HG03095 (cell line): ENCODE data around the gene LILRA1.
"Not testable (repeated sequence)": the region's sequence is repeated elsewhere in the genome, so short reads cannot be mapped to it uniquely, and the experiment has no call there.

Source experiments
- ATAC-seq: cut with Tn5 transposase; IDR thresholded peaks from one replicate; pipeline ENCODE4 v1.9.1; 2021; ENCODE audit warnings: moderate library complexity; ENCODE audit not compliant: unreplicated experiment

LILRA1 gene

GRCh38 chr19:54593445-54593844 is at the start of gene LILRA1:
LILRA1 (plus strand) TSS chr19:54593632; CDS start chr19:54594245, 613 bp downstream.
- not testable (repeated sequence) for ATAC-seq

- ATAC-seq: no peak
Measured at GRCh38 chr19:54548806-54549205, 44.6 kb upstream of the LILRA1 start.

- no peak for ATAC-seq
Measured at GRCh38 chr19:54549224-54549623, 44.2 kb upstream of the LILRA1 start.

- ATAC-seq: no peak
Measured at GRCh38 chr19:54551293-54551692, 42.1 kb upstream of the LILRA1 start.

DNA sequence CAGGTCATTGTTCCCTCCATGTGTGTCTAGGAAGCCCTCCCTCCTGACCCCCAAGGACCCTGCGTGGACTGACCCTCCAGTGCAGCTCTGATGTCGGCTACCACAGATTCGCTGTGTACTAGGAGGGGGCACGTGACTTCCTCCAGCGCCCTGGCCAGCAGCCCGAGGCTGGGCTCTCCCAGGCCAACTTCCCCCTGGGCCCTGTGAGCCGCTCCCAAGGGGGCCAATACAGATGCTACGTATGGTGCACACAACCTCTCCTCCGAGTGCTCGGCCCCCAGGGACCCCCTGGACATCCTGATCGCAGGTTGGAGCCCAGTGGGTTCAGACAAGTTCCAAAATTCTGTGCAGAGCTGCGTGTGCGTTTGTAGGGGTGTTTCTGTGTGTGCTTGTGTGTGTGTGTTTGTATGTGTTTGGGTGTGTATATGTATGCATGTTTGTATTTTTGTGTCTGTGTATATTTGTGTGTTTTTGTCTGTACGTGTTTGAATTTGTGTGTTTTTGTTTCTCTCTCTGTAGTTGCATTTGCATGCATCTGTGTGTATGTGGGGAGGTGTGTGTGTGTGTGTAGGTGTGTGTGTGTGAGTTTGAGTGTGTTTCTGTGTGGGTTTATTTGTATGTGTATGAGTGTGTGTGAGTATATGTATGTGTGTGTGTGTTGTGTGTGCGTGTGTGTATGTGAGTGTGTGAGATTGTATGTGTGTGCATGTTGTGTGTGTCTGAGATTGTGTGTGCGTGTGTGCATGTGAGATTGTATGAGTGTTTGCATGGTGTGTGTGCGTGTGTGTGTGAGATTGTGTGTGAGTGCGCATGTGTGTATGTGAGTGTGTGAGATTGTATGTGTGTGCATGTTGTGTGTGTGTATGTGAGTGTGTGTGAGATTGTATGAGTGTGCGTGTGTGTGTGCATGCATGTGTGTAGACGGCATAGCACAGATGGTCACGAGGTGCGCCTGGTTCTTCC is 41.2 kb upstream of the LILRA1 start:
- ATAC-seq: no peak

- ATAC-seq: no peak
Measured at GRCh38 chr19:54552913-54553310, 40.5 kb upstream of the LILRA1 start.

GRCh38 chr19:54554006-54554405 is 39.4 kb upstream of the LILRA1 start:
- no peak for ATAC-seq

- no peak for ATAC-seq
Measured at GRCh38 chr19:54554896-54555295, 38.5 kb upstream of the LILRA1 start.

- ATAC-seq: no peak
Measured at GRCh38 chr19:54556194-54556593, 37.2 kb upstream of the LILRA1 start.

- ATAC-seq: no peak
Measured at GRCh38 chr19:54558339-54558738, 35.1 kb upstream of the LILRA1 start.

DNA sequence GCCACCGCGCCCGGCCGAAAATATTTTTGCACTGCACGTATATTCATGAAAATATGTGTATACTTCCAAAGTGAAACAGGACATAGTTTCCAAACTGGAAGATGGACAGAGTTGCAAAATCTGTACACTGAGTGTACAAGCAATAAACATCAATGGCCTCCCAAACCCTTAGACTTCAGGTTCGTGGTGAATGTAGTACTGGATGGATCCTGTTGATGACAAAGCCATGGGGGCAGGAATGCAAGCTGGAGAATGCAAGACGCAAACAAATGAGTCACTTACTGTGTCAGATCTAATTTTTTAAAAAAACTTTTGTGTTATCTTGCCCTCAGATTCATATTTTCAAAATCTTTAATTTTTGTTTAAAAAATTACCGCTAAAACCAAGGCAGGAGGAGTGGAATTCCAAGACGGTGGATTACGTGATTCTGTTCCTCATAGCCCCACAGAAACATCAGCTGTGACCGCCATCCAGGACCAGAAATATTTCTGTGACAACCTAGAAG is 32.5 kb upstream of the LILRA1 start:
- ATAC-seq: no peak

DNA sequence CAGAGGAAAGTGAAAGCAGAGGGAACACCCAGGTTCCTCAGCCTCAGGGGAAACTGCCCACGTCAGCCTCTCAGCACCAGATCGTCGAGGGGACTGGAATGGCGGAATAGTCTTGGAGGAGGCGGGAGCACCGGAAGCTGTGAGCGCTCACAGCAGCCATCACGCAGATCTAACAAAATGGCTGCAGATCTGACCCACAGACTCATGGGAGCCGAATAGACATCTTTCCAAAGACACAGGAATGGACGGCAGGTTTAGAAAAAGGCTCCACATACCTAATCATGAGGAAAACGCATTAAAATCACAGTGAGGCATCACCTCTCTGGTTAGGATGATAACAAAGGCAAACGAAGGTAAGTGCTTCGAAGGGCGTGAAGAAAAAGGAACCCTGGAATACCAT is 31.6 kb upstream of the LILRA1 start:
- no peak for ATAC-seq

- ATAC-seq: not testable (repeated sequence)
Measured at GRCh38 chr19:54563206-54563605, 30.2 kb upstream of the LILRA1 start.

GRCh38 chr19:54570316-54570715 is 23.1 kb upstream of the LILRA1 start:
- ATAC-seq: no peak

DNA sequence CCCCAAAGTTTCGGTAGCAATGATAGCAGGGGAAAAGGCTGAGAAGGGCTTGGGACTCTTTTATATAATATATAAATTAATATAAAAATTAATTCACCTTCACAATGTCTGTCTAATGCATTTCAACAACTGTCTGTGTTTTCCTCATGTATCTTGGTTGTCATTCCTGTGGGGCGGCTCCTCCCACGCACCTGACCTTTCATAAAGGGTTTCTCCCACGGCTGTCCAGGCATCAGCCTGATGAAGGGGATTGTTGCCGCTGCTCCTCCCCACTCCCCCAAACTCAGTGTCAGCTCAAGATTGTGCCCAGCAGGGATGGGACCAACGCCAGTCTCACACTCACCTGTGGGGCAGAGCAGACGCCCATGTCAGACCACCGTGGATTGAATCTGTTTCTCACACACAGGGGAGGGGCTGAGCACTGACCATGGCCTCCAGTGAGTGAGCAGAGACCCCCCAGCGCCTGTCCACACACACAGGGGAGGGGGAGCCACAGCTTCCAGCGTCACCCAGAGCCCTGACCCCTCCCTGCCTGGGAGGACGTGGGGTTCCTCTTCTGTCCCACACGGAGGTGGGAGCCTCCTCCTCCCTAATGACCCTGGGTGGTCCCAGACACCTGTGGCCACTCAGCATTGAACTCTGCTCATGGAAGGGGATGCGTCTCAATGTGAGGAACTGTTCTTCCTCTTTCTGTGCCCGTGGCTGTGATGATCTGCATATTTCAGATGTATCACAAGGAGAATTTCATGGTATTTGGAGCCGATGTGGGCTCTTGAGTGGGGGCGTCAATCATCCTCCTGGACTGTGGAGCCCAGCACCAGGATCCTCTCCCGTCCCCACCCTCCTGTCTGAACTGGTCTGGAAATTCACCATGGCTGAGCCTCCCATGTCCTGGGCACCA is 21.5 kb upstream of the LILRA1 start:
- ATAC-seq: not testable (repeated sequence)

GRCh38 chr19:54572696-54573311 is 20.6 kb upstream of the LILRA1 start:
- no peak for ATAC-seq

DNA sequence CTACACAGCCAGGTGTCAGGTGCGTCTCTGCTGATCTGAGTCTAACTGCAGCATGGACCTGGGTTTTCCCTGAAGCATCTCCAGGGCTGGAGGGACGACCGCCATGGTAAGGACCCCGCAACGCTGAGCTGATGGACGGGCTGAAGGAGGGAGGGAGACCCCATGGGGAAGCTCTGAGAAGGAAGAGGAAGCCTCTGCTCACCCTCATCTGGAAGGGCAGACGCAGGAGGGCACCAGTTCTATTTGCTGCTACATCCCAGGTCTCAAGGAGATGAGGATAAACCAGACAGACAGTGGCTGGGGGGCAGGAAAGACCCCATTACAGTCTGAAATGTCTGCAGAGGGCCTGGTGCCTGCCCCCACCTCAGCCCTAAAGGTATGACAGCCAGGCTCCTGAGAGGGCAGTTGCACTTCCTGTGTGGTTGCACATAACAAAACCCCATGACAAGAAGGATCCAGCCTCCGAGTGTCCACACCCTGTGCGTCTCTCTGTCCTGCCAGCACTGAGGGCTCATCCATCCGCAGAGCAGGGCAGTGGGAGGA is 20.0 kb upstream of the LILRA1 start, which contains the start of gene LILRA2:
TSS of gene LILRA2 (plus strand) at position 461 of the 543 bp plus-strand sequence. CDS start 89 bp downstream, outside the sequence.
- no peak for ATAC-seq

DNA sequence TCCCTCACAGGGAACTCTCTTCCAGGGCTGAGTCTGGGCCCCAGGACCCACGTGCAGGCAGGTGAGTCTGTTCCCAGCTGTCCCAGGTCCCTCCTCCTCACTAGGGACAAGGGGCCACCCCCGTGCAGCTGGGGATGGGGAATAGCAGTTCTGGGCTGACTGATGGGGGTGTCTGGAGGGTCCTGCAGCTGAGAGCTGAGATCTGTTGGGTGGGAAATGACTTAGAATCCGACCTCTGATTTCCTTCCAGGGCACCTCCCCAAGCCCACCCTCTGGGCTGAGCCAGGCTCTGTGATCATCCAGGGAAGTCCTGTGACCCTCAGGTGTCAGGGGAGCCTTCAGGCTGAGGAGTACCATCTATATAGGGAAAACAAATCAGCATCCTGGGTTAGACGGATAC is 19.4 kb upstream of the LILRA1 start:
- ATAC-seq: no peak

GRCh38 chr19:54574527-54575056 is 18.8 kb upstream of the LILRA1 start:
- ATAC-seq: no peak

DNA sequence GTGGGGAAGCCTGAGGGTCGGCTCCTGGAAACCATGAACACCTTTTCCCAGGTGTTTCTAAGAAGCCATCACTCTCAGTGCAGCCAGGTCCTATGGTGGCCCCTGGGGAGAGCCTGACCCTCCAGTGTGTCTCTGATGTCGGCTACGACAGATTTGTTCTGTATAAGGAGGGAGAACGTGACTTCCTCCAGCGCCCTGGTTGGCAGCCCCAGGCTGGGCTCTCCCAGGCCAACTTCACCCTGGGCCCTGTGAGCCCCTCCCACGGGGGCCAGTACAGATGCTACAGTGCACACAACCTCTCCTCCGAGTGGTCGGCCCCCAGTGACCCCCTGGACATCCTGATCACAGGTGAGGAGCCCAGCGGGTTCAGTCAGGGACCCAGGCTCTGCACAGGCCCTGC is 18.2 kb upstream of the LILRA1 start:
- not testable (repeated sequence) for ATAC-seq
